PC-9 (cell line): Measurements from ENCODE around the gene CMTM7. TPM values are rescaled to one million over a fixed set of nuclear protein-coding genes. Genes with fewer than 3 reads are reported as not detected.

Experiments
- BruUV-seq: library from RNA; stranded (reverse); fragments of 400-500 nt; replicated peaks from 2 replicates; lab custom pipeline; 2021; lab: Mats Ljungman, UMichigan
- CTCF ChIA-PET: fragments of 300-600 bp; sonication (Branson Sonifier 250); formaldehyde crosslinking; loops from one replicate; lab custom pipeline; 2022; ENCODE audit warnings: antibody characterized with exemption; lab: Charles Lee
- POLR2A ChIA-PET: fragments of 300-600 bp; sonication (Branson Sonifier 250); formaldehyde crosslinking; loops from one replicate; lab custom pipeline; 2022; ENCODE audit warnings: antibody characterized with exemption; ENCODE audit not compliant: unreplicated experiment; lab: Charles Lee
- DNase-seq, 2 experiments: peaks; one replicate each; pipeline versions ENCODE4 v3.0.0 to v3.0.0-alpha.2; 2015 to 2022; ENCODE audit warnings: mixed read lengths in 1 of 2
- H2AFZ ChIP-seq: fragments of 200-600 bp; sonication (generic); 2 replicates; pipeline ENCODE4 v1.8.1; 2017; ENCODE audit warnings: antibody characterized with exemption
- H3F3A ChIP-seq: fragments of 200-600 bp; sonication (generic); 2 replicates; pipeline ENCODE4 v1.8.1; 2017; ENCODE audit warnings: antibody characterized with exemption, mild to moderate bottlenecking, low read depth; ENCODE audit not compliant: insufficient read depth
- H3K27ac ChIP-seq: fragments of 200-600 bp; sonication (generic); 2 replicates; pipeline ENCODE4 v1.6.1; 2016; ENCODE audit warnings: mixed run types
- H3K27me3 ChIP-seq: fragments of 200-600 bp; sonication (generic); 2 replicates; pipeline ENCODE4 v1.6.1; 2016; ENCODE audit warnings: low read depth, mixed run types; ENCODE audit not compliant: insufficient read depth
- H3K36me3 ChIP-seq: fragments of 200-600 bp; sonication (generic); 2 replicates; pipeline ENCODE4 v1.6.1; 2016; ENCODE audit warnings: low read depth, mixed run types
- H3K4me1 ChIP-seq: fragments of 200-600 bp; sonication (generic); replicated peaks from 2 replicates; pipeline ENCODE4 v1.6.1; 2016; ENCODE audit warnings: mixed run types; ENCODE audit not compliant: insufficient read depth
- H3K4me2 ChIP-seq: fragments of 200-600 bp; sonication (generic); 2 replicates; pipeline ENCODE4 v1.6.1; 2017; ENCODE audit warnings: mixed run types
- H3K4me3 ChIP-seq: fragments of 200-600 bp; sonication (generic); 2 replicates; pipeline ENCODE4 v1.6.1; 2016; ENCODE audit warnings: mixed run types
- H3K79me2 ChIP-seq: fragments of 200-600 bp; sonication (generic); 2 replicates; pipeline ENCODE4 v1.6.1; 2017; ENCODE audit warnings: low read depth, mixed run types
- H3K9me2 ChIP-seq: fragments of 200-600 bp; sonication (generic); 2 replicates; pipeline ENCODE4 v1.8.1; 2017; ENCODE audit warnings: mild to moderate bottlenecking; ENCODE audit not compliant: insufficient read depth
- H3K9me3 ChIP-seq: fragments of 200-600 bp; sonication (generic); 2 replicates; pipeline ENCODE4 v1.8.1; 2016; ENCODE audit warnings: low read depth; ENCODE audit not compliant: insufficient read depth
- H4K20me1 ChIP-seq: fragments of 200-600 bp; sonication (generic); 2 replicates; pipeline ENCODE4 v1.8.1; 2017; ENCODE audit not compliant: insufficient read depth
- CTCF ChIP-seq: fragments of 200-600 bp; sonication (generic); conservative IDR thresholded peaks from 2 replicates; pipeline ENCODE4 v1.6.1; 2017; ENCODE audit warnings: mixed run types, antibody characterized with exemption, mild to moderate bottlenecking, moderate library complexity
- EZH2 ChIP-seq: fragments of 200-600 bp; sonication (generic); IDR thresholded peaks from 2 replicates; pipeline ENCODE4 v1.8.0; 2017; ENCODE audit warnings: antibody characterized with exemption, low read depth
- intact Hi-C: fragments of 100-400 bp; cut with micrococcal nuclease; formaldehyde crosslinking; loops from one replicate; pipeline ENCODE4 v1.10.0; 2022; ENCODE audit not compliant: unreplicated experiment
- total RNA-seq: library from RNA; stranded (reverse); gene quantifications from 2 replicates; pipeline ENCODE4 v1.2.3, GENCODE V29; 2021

The CMTM7 gene
- total RNA-seq, 1 experiment from 2014 or later: 37.1 TPM

DNA sequence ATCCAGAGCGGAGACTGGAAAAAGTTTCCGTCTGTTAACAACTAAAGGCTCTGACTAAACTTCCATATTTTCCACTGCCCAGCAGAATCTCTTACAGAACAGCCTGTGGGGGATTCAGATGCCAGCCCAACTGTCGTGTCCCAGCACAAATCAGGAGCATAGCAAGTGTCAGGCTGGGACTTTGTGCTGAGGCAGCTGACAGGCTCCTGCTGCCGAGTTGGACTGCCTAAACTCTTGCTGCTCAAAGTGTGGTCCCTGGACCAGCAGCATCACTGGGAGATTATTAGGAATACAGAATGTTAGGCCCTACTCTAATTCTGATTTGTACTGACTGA is 31.2 kb upstream of the CMTM7 start:
- Histone ChIP-seq H3K9me3 (no peaks in the 10 kb centered on the region), H3K27ac (no peak overlapping the region), H3K4me3 (no peak overlapping the region), H3K9me2 (no peaks in the 10 kb centered on the region), H2AFZ (no peak overlapping the region), H3K4me2 (no peak overlapping the region), H3K79me2 (no peaks in the 10 kb centered on the region), H3K27me3 (no peaks in the 10 kb centered on the region), H4K20me1 (no peaks in the 10 kb centered on the region), H3K4me1 (no peaks in the 10 kb centered on the region), H3F3A (no peaks in the 10 kb centered on the region), H3K36me3 (no peaks in the 10 kb centered on the region)
- intact Hi-C loops: no loop called here
- POLR2A ChIA-PET: no interaction called here
- no peak for TF ChIP-seq EZH2
- no peak for TF ChIP-seq CTCF
- BruUV-seq: no TSS peak
- CTCF ChIA-PET: no interaction called here
- no peak for DNase-seq

GRCh38 chr3:32366638-32367397 is 24.8 kb upstream of the CMTM7 start:
- H3K4me1 ChIP-seq: peaks cover 9% of the 10 kb centered on the region
- no peaks in the 10 kb centered on the region for H3K36me3 ChIP-seq
- no TSS peak for BruUV-seq
- TF ChIP-seq EZH2: no peak
- H3K9me2 ChIP-seq: no peaks in the 10 kb centered on the region
- no peaks in the 10 kb centered on the region for H3K9me3 ChIP-seq
- DNase-seq: peak; percentile 48 to 75
- H3K4me3 ChIP-seq: no peak overlapping the region
- 0 out of 2 replicates have a peak overlapping the region, but pooled peaks have one; percentile 34 for H3K27ac ChIP-seq
- ChIA-PET CTCF (interaction anchor here (0.5 kb wide), 1 partner anchor 351 kb away, joined by 5 read pairs; no protein-coding TSS in a partner anchor), POLR2A (interaction anchor here (0.5 kb wide), 1 partner anchor 116 kb away, joined by 9 read pairs; no protein-coding TSS in a partner anchor)
- H3K27me3 ChIP-seq: no peaks in the 10 kb centered on the region
- H4K20me1 ChIP-seq: no peaks in the 10 kb centered on the region
- intact Hi-C loops: no loop called here
- H2AFZ ChIP-seq: no peak overlapping the region
- no peaks in the 10 kb centered on the region for H3K79me2 ChIP-seq
- H3K4me2 ChIP-seq: no peak overlapping the region
- H3F3A ChIP-seq: no peaks in the 10 kb centered on the region

DNA sequence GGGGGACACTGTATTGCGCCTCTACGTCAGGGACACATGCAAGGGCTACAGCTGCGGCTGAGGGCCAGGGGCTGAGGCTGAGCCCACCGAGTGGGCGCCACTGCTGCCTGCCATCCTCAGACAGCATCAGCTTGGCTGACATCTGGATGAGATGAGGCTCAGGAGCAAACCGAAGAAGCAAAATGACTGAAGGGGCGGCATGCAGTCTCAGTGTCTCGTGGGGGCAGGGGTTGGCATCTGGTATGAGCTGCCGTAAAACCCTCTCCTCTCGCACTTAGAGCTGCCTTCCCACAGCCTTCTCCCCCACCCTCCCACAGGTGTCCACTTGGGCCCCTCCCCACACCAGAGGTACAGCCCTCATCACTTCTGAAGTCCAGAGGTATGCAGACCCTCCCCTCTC is 24.2 kb upstream of the CMTM7 start:
- no peaks in the 10 kb centered on the region for H3K9me3 ChIP-seq
- TF ChIP-seq CTCF (no peak), EZH2 (no peak)
- intact Hi-C loops: no loop called here
- H3K9me2 ChIP-seq: no peaks in the 10 kb centered on the region
- ChIA-PET POLR2A (no interaction called here), CTCF (no interaction called here)
- no peaks in the 10 kb centered on the region for H3F3A ChIP-seq
- no TSS peak for BruUV-seq
- peaks cover 9% of the 10 kb centered on the region for H3K4me1 ChIP-seq
- H3K79me2 ChIP-seq: no peaks in the 10 kb centered on the region
- DNase-seq: no peak
- H3K4me2 ChIP-seq: no peak overlapping the region
- H3K27me3 ChIP-seq: no peaks in the 10 kb centered on the region
- H3K27ac ChIP-seq: no peak overlapping the region
- no peak overlapping the region for H3K4me3 ChIP-seq
- H2AFZ ChIP-seq: no peak overlapping the region
- no peaks in the 10 kb centered on the region for H3K36me3 ChIP-seq
- H4K20me1 ChIP-seq: no peaks in the 10 kb centered on the region
